Measurements from ENCODE around the gene LONP2.

The LONP2 gene

GRCh38 chr16:48203974-48204824, 39.9 kb upstream of the LONP2 start:
- Histone ChIP-seq H4K20me1 (ENCODE audit: insufficient read depth, low read length) (no peaks in the 10 kb centered on the region), H3K36me3 (replicated peaks; ENCODE audit: low read depth, low read length) (no peaks in the 10 kb centered on the region), H3K79me2 (ENCODE audit: low read length) (no peaks in the 10 kb centered on the region), H3K27me3 (ENCODE audit: low read depth, low read length) (peaks cover 24% of the 10 kb centered on the region), H3K4me2 (ENCODE audit: low read length) (no peak overlapping the region), H2AFZ (ENCODE audit: low read depth, low read length) (no peak overlapping the region), H3K27ac (ENCODE audit: low read length) (no peak overlapping the region), H3K9me3 (ENCODE audit: insufficient read depth, low read length) (no peaks in the 10 kb centered on the region), H3K9ac (ENCODE audit: low read length) (no peak overlapping the region), H3K4me3 (ENCODE audit: low read length) (no peak overlapping the region), H3K4me1 (ENCODE audit: low read length) (peaks cover 13% of the 10 kb centered on the region)
- TF ChIP-seq CTCF (IDR thresholded peaks at IDR 0.05; ENCODE audit: low read depth, low read length) (no peak), EZH2phosphoT487 (IDR thresholded peaks at IDR 0.05; ENCODE audit: low read depth) (no peak)

- Histone ChIP-seq H3K9ac (ENCODE audit: low read length) (no peak overlapping the region), H3K36me3 (replicated peaks; ENCODE audit: low read depth, low read length) (no peaks in the 10 kb centered on the region), H3K27me3 (ENCODE audit: low read depth, low read length) (peaks cover 24% of the 10 kb centered on the region), H3K4me2 (ENCODE audit: low read length) (no peak overlapping the region), H3K4me3 (ENCODE audit: low read length) (no peak overlapping the region), H3K79me2 (ENCODE audit: low read length) (no peaks in the 10 kb centered on the region), H3K4me1 (ENCODE audit: low read length) (peaks cover 13% of the 10 kb centered on the region), H3K27ac (ENCODE audit: low read length) (no peak overlapping the region), H4K20me1 (ENCODE audit: insufficient read depth, low read length) (no peaks in the 10 kb centered on the region), H2AFZ (ENCODE audit: low read depth, low read length) (no peak overlapping the region), H3K9me3 (ENCODE audit: insufficient read depth, low read length) (no peaks in the 10 kb centered on the region)
- no peak for TF ChIP-seq EZH2phosphoT487 (IDR thresholded peaks at IDR 0.05; ENCODE audit: low read depth)
- TF ChIP-seq CTCF (IDR thresholded peaks at IDR 0.05; ENCODE audit: low read depth, low read length), result no peak
Measured at GRCh38 chr16:48204825-48205151, 39.3 kb upstream of the LONP2 start.

GRCh38 chr16:48206594-48207242, 37.4 kb upstream of the LONP2 start:
- Histone ChIP-seq H3K27me3 (ENCODE audit: low read depth, low read length) (peaks cover 24% of the 10 kb centered on the region), H3K79me2 (ENCODE audit: low read length) (no peaks in the 10 kb centered on the region), H3K36me3 (replicated peaks; ENCODE audit: low read depth, low read length) (no peaks in the 10 kb centered on the region), H3K27ac (ENCODE audit: low read length) (no peak overlapping the region), H3K9me3 (ENCODE audit: insufficient read depth, low read length) (no peaks in the 10 kb centered on the region), H3K4me2 (ENCODE audit: low read length) (no peak overlapping the region), H3K4me3 (ENCODE audit: low read length) (no peak overlapping the region), H3K4me1 (ENCODE audit: low read length) (peaks cover 4% of the 10 kb centered on the region), H3K9ac (ENCODE audit: low read length) (no peak overlapping the region), H2AFZ (ENCODE audit: low read depth, low read length) (no peak overlapping the region), H4K20me1 (ENCODE audit: insufficient read depth, low read length) (no peaks in the 10 kb centered on the region)
- TF ChIP-seq CTCF (IDR thresholded peaks at IDR 0.05; ENCODE audit: low read depth, low read length), result no peak
- TF ChIP-seq EZH2phosphoT487 (IDR thresholded peaks at IDR 0.05; ENCODE audit: low read depth), result no peak

- H3K27me3 ChIP-seq (ENCODE audit: low read depth, low read length), result peaks cover 20% of the 10 kb centered on the region
- H3K79me2 ChIP-seq (ENCODE audit: low read length), result no peaks in the 10 kb centered on the region
- H4K20me1 ChIP-seq (ENCODE audit: insufficient read depth, low read length), result no peaks in the 10 kb centered on the region
- no peaks in the 10 kb centered on the region for H3K36me3 ChIP-seq (replicated peaks; ENCODE audit: low read depth, low read length)
- no peak overlapping the region for H3K9ac ChIP-seq (ENCODE audit: low read length)
- no peaks in the 10 kb centered on the region for H3K9me3 ChIP-seq (ENCODE audit: insufficient read depth, low read length)
- no peaks in the 10 kb centered on the region for H3K4me1 ChIP-seq (ENCODE audit: low read length)
- no peak overlapping the region for H3K4me2 ChIP-seq (ENCODE audit: low read length)
- H3K4me3 ChIP-seq (ENCODE audit: low read length), result no peak overlapping the region
- no peak overlapping the region for H3K27ac ChIP-seq (ENCODE audit: low read length)
- H2AFZ ChIP-seq (ENCODE audit: low read depth, low read length), result no peak overlapping the region
- TF ChIP-seq EZH2phosphoT487 (IDR thresholded peaks at IDR 0.05; ENCODE audit: low read depth) (no peak), CTCF (IDR thresholded peaks at IDR 0.05; ENCODE audit: low read depth, low read length) (no peak)
Measured at GRCh38 chr16:48210747-48211146, 33.4 kb upstream of the LONP2 start.

All from OCI-LY3 (cell line).